Activated CD8-positive, alpha-beta memory T cell treated with anti-CD3 and anti-CD28 coated beads for 36 hours (primary cell): ENCODE data around the gene FRMD1. TPM values are rescaled to one million over a fixed set of nuclear protein-coding genes. Genes with fewer than 3 reads are reported as not detected.

ENCODE experiments used
- CTCF ChIA-PET: fragments of 350-600 bp; sonication (Branson Sonifier 250); formaldehyde crosslinking; loops from one replicate; lab custom pipeline; 2021; ENCODE audit warnings: antibody characterized with exemption; lab: Charles Lee
- POLR2A ChIA-PET: fragments of 350-600 bp; sonication (Branson Sonifier 250); formaldehyde crosslinking; loops from one replicate; lab custom pipeline; 2021; ENCODE audit warnings: antibody characterized with exemption; lab: Charles Lee
- total RNA-seq, 2 experiments: library from RNA; stranded (reverse); gene quantifications; one replicate each; pipeline ENCODE4 v1.2.3, GENCODE V29; 2021

The FRMD1 gene
- total RNA-seq, 2 experiments from 2014 or later, result not detected

DNA sequence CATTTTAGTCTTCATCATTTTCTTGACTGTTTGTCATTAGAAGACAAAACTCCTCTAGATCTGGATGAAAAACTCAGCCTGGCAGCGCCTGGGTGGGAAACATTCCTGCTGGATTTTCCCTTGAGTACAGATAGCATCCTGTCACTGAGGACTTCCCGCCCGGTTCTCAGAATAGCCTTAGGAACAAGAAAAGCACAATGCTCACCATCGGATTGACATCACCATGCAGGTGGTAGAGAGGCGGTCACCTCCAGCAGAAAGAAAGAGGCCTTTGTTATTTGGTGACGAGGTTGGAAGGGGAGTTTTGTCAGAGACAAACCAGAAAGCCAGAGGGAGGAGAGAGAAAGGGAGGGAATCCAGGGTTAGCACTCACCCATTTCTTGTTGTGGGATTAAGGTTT lies 41.8 kb downstream of the FRMD1 start:
- CTCF ChIA-PET, result no interaction called here

DNA sequence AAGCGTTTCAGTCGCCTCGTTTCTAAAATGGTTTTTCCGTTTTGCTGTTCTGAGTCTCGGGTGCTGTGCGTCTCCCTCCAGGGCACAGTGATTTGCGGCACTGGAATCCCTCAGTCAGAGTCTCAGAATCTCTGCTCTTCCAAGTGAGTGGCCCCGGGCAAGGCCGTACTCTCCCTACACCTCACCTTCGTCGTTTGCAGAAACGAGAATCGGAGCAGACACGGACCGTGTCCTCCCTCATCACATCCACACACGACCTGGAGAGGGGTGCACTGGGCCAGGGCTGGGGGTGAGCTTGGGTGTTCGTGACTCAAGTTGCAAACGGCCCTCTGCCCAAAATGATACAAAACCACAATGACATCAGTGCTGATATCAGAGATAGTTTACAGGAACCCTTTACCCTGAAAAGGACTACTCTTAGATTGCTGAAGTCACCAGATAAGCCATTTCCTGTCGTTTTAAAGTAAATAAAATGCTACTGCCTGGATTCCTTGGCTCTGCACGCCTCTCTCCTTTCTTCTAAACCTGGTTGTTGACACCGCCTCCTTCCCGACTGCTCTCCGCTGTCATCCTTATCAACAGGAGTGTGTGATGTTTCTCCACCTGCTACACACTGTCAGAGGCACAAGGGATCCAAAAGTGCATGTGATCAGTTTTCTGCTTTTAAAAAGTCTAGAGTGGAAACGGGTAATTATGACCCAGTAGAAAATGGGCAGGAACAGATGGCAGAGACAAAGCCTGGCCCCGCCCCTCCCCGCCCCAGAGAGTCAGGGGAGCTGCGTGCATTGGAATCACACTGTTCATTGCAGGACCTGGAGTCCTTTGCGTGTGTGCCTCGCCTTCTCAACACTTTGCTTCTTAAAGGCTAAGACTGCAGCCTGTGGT lies 43.1 kb downstream of the FRMD1 start:
- CTCF ChIA-PET, result no interaction called here
- POLR2A ChIA-PET, result no interaction called here

More for the DNA sequence above, 41.8 kb downstream of the FRMD1 start:
- POLR2A ChIA-PET, result no interaction called here

DNA sequence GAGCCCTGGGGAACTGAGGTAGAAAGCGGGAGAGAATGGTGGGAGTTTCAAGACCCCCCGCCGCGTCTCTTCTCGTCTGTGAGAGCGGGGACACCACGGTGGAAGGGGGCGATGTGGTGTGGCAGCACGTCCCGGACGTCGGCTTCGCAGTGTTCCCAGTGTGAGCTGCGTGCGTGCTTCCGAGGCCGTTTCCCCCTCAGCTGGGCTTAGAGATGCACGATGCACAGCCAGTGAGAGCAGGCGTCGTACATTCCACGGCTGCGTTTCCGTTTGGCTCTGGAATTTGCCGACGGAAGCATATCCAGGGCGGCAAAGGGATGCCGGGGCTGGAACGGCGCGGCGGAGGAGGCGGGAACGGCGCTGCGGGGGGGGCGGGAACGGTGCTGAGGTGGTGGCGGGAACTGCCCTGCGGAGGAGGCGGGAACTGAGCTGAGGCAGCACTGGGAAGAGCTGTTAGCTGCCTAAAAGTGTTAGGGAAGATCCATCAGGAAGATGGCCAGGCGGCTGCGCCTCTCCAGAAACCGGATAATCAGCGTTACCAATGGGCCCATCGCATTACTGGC lies 43.8 kb downstream of the FRMD1 start:
- ChIA-PET CTCF (no interaction called here), POLR2A (no interaction called here)

DNA sequence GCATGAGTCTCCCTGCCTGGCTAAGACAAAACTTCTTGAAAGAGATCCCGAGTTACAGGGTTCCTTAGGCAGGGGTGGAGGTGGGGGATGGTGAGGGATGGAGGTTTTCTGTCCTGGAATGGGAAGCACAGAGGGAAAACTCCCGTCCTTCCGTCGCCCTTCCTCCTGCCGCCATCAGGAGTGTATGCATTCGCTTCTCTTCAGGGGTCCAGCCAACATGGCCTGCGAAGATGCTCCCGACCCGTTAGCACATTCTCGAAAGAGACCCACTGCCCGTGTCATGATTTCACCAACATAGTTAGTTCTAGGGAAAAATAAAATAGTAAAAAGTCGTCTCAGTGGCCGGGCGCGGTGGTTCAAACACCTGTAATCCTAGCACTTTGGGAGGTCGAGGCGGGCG lies 44.5 kb downstream of the FRMD1 start:
- ChIA-PET POLR2A (no interaction called here), CTCF (no interaction called here)

DNA sequence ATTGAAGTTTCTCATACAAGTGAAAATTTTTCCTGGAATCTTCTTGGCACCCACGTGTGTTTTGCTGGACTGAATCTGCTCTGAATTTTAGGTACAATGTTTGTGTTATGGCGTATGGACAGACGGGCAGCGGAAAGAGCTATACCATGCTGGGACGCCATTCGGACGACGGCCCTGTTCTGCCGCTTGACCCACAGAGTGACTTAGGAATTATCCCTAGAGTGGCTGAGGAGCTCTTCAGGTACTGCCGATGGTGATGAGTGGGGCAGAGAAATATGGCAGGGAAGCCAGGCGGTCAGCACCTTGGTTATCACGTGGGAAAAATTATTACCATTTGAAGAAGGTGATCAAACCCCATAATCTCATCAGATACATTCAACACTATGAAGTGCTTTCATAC lies 45.2 kb downstream of the FRMD1 start:
- ChIA-PET POLR2A (no interaction called here), CTCF (no interaction called here)

DNA sequence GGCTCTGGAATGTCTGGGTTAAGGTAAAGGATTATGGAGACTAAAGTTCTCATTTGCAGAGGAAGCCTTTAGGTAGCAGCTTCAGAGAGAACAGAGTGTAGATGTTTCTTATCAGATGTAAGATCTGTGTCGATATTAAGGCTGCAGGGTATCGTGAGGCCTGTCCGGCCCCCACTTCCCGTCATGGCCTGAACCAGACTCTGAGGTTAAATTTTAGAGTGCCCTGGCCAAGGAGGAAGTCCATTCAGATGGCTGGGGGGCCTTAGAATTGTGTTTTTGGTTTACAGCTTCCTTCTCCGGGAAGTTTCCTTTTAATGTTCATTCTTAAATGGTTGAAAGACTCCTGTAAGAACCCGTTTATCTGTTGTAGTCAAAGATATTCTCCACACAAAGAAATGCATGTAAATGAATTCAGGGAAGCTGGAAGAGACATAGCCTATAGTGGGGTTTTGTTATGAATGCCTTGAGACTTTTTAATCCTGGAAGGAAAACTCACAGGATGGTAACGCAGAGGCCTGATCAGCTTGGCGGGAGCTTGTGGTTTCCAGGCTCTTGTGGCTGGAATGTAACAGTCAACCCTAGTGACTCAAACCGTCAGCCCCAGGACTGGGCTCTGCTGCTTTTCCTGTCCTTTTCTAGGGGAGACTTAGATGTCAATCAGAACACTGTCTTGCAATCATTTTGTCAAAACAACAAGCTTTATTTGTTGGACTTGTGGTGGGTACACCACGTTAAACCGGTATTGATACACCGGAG lies 46.8 kb downstream of the FRMD1 start:
- POLR2A ChIA-PET, result no interaction called here
- CTCF ChIA-PET, result no interaction called here

DNA sequence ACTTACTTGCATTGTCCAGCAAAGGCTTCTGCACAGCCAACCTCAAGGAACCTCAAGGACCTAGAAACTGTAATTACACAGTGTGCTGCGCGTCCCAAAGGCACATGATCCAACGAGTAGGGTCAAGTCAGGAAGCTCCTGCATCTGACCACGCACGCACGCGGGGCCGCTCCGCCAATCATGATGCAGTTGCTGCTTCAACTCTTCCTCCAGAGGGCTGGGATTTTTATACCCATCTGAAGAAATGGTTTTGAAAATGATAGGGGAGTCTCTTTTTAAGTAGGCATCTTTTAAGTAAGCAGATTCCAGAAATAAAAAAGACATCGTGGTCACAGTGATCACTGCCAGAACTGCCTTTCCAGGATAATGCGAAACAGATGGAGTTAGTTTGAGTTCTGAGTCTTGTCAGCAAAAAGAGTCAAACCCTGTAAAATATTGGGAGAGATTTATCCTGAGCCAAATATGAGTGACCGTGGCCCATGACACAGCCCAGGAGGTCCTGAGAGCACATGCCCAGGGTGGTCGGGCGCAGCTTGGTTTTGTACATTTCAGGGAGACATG lies 47.5 kb downstream of the FRMD1 start:
- CTCF ChIA-PET, result no interaction called here
- POLR2A ChIA-PET, result no interaction called here

DNA sequence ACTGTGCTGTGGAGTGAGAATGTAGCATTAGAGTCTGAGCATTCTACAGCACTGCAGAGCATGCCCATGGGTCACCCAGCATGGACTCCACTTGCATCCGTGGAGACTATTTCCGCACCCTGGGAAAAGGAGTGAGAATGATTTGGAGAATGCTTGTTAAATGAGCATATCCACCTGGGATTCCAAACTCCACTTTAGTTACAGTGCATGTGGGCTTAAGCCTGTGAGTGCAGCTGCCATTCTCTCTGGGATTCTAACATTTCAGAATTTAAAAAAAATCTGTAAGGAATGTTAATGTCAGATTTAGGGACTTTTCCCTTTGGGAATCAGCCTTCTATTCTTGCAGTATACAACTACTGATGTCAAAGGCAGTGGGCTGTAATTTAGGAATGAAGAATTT lies 48.1 kb downstream of the FRMD1 start:
- ChIA-PET POLR2A (no interaction called here), CTCF (no interaction called here)

DNA sequence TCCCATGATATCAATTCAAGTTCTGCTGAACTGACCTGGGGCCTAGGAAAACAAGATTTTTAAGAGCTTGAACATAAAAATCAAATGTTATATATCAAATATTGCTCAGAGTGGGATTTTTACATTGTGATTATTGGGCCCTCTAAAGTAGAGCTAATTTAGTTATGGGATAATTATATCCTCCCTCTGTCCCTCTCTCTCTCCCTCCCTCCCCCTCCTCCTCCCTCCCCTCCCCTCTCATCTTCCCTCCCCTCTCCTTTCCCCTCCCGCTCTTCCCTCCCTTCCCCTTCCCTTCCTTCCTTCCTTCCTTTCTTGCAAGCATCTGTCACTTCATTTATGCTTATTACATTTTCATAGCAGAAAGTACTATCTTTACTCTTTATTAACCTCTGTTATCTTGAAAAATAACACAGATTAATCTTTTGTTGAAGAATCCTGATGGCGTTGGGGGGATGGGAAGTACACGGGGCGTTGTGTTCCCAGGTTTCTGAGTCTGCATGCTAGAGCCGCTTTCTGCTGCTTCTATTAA lies 48.7 kb downstream of the FRMD1 start:
- ChIA-PET CTCF (no interaction called here), POLR2A (no interaction called here)

DNA sequence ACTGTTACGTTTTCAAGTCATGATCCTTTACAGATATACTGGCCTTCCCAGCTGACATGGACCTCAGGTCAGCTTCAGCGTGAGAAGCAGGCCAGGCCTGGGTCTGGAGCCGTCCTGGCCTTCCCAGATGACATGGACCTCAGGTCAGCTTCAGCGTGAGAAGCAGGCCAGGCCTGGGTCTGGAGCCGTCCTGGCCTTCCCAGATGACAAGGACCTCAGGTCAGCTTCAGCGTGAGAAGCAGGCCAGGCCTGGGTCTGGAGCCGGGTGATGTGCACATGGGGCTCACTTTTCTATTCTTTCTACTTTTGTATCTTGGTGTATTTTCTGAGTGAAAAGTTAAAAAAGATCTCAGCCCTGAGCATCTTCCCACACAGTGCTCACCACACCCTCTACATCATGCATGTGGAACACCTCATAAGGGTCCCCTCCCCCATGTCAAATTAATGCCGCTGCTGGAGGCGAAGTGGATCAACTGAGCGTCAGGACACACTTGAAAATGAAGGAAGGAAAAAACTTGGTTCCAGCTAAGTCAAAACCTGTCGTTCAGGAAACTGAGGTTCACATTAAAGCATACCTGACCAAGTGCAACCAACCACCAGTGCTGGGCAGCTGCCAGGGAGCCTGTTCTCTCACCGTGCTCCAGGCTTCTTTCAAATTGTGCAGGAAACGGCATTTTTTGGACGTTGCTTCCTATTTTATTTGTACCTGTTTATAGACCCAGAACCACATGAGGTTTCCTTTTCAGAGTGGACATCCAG lies 49.4 kb downstream of the FRMD1 start:
- ChIA-PET POLR2A (no interaction called here), CTCF (no interaction called here)

DNA sequence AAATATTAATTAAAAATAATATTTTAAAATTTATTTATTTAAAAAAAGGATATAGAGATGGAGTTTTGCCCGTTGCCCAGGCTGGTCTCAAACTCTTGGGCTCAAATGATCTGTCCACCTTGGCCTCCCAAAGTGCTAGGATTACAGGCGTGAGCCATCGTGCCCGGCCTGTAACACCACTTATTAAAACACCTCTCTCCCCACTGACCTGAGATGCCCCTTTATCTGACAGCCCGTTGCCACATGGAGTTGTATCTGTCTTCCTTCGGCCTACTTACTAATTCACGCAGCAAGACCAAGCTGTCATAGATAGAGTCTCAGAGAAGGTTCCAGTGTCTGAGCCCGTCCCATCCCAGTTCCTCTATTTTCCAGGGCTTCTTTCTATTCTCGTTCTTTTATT lies 50.8 kb downstream of the FRMD1 start:
- CTCF ChIA-PET, result no interaction called here

DNA sequence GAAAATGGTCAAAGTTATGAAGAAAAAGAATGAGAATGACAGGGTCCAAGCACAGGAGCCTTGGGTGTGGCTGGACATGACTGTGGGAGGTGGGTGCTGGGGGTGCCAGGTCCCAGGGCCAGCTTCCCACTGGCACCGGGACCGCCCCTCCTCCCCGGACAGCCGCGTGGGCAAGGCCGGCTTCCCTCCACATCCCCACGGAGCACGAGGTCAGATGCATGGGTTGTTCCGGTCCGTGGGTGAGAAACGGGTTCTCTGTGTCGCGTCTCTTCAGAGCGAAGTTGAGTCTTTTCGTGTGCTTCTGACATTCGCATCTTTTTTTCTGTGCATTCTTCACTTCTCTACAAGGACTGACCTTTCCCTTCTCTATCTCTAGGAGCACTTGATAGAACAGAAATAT lies 51.5 kb downstream of the FRMD1 start:
- ChIA-PET POLR2A (interaction anchor here (0.7 kb wide), 1 partner anchor 329 kb away, joined by 10 read pairs; no protein-coding TSS in a partner anchor), CTCF (interaction anchor here (0.7 kb wide), 1 partner anchor 41 kb away, joined by 3 read pairs; no protein-coding TSS in a partner anchor)

More for the DNA sequence above, 50.8 kb downstream of the FRMD1 start:
- POLR2A ChIA-PET, result no interaction called here

DNA sequence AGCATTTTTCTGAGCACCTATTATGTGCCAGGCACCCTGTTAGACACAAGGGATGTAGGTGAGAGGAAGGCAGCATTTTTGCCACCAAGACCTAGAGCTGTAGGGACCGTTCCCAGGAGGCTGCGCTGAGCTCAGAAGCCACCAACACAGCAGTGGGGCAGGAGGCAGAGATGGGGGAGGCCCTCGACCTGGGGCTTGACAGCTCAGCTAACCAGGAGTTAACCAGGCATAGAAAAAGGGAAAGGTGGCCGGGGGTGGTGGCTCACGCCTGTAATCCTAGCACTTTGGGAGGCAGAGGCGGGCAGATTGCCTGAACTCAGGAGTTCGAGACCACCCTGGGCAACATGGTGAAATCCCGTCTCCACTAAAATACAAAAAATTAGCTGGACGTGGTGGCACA lies 52.1 kb downstream of the FRMD1 start:
- POLR2A ChIA-PET, result interaction anchor here (0.7 kb wide), 1 partner anchor 328 kb away, joined by 10 read pairs; no protein-coding TSS in a partner anchor
- CTCF ChIA-PET, result interaction anchor here (0.7 kb wide), 1 partner anchor 42 kb away, joined by 3 read pairs; no protein-coding TSS in a partner anchor

DNA sequence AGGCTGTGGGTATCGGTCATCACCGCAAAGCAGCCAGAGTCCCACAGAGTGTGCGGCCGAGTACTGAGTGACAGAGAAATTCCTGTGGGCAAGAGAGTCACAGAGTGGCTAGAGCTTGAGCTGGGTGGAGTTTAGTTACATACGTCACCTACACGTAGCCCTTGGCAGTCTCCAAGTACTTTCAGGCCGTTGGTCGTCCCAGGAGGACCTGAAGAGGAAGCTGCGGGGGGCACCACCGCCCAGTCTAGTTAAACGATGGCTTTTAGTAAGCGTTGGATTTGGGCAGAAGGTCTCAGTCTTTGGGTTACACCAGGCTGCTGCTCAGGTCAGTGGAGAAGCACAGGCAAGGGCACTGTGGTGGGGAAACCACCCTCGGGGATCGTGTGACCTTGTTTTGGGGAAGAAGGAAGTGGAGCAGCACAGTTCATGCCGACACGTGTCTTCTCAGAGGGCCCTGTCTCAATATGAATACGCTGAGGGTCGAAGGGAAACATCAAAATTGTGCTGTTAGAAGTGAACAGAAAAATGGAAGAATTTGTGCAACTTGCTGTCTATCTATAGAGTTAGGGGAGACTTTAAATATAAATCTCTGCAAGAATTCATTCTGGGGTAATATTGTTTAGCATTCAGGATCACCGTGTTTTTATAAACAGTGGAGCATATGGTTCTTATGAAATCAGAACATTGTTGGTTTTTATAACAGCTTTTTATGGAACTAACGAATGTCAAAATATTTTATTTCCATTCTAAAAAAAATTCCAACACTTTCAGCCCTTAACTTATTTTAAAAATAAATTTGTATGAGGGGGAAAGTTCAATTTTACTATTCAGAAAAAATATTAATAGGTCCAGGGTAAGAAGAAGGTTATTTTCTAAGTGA lies 52.9 kb downstream of the FRMD1 start:
- POLR2A ChIA-PET, result no interaction called here
- CTCF ChIA-PET, result no interaction called here

DNA sequence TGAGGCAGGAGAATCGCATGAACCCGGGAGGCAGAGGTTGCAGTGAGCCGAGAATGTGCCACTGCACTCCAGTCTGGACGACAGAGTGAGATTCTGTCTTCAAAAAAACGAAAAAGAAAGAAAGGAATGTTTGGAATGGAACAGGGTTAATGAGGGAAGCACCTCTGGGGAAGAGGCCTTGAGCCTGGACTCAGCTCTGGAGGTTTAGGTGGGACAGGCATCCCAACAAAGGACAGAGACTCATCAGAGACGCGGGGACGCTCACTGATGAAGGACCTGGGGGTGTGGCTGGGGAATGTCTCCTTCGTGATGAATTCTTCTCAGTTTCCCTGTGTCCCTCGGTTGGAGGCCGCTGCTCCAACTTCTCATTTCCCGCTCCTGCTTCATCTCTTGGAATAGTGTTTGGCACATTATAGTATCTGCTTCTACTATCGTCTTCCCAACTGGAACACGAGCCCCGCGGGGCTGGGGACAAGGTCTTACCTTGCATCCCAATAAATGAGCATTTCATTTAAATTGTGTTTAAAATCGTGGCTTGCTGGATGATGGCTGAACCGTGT lies 54.0 kb downstream of the FRMD1 start:
- ChIA-PET CTCF (no interaction called here), POLR2A (no interaction called here)

DNA sequence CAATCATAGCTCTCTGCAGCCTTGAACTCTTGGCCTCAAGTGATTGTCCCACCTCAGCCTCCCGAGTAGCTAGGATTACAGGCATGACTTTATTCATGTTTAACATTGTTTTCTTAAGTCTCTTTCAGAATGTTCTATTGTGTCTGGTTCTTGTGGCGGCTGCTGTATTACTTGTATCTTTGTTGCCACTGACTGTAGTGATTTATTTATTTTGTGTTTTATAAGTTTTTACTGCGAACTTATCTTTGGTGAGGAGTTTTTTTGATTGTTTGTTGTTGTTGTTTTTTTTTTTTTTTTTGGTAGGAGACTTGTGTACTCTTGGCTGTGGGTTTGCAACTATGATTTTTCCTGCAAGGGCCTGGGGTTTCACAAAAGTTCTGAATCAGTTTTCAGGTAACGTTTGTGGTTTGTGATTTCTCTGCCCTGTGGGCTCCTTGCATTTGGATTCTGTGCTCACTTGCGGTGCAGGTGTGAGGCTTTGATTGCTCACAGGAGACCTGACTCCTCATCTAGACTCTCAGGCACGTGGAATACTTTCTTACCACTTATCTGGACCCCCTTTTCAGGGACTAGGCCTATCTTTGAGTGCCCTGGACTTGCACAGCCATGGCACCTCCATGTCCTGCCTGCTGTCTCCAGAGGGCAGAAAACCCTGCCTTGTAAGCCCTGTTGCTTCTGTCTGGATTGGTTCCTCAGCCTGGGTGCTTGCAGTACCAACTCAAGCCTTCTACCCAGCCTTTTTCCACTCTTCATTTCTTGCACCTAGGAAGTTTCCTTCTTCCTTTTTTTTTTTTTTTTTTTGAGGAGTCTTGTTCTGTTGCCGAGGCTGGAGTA lies 56.3 kb downstream of the FRMD1 start:
- CTCF ChIA-PET, result no interaction called here
- POLR2A ChIA-PET, result no interaction called here

DNA sequence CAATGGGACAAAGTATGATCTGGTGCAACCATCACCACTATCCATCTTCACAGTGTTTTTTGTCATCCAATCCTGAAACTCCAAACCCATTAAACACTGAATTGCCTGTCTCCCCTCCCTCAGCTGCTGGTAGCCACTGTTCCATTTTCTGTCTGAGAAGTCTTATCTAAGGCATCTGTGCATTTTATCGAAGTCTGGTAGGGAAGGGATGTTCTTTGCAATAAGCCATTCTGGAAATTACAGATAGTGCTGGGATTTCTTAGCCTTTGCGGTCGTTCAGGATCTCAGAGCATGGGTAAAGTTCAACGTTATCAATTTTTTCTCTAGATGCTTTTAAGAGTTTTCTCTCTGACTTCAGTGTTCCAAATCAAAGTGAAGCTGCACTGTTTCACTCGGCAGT lies 57.4 kb downstream of the FRMD1 start:
- CTCF ChIA-PET, result no interaction called here
- POLR2A ChIA-PET, result no interaction called here
